GM18861 (cell line): ENCODE measurements around the gene DNAI2.
"Not testable (repeated sequence)": the region's sequence is repeated elsewhere in the genome, so short reads cannot be mapped to it uniquely, and the experiment has no call there.

Experiments used
- ATAC-seq: cut with Tn5 transposase; IDR thresholded peaks from one replicate; pipeline ENCODE4 v1.9.1; 2021; ENCODE audit not compliant: unreplicated experiment

DNAI2 gene

GRCh38 chr17:74245145-74245831 is 28.7 kb upstream of the DNAI2 start:
- no peak for ATAC-seq

GRCh38 chr17:74245871-74246270 is 28.2 kb upstream of the DNAI2 start:
- ATAC-seq = no peak

- ATAC-seq = no peak
Observed at GRCh38 chr17:74249590-74250270, 24.3 kb upstream of the DNAI2 start.

- ATAC-seq = no peak
Observed at GRCh38 chr17:74250324-74250995, 23.6 kb upstream of the DNAI2 start.

- no peak for ATAC-seq
Observed at GRCh38 chr17:74251051-74251450, 23.0 kb upstream of the DNAI2 start.

- ATAC-seq = no peak
Observed at GRCh38 chr17:74251569-74251968, 22.5 kb upstream of the DNAI2 start.

GRCh38 chr17:74252211-74252610 is 21.8 kb upstream of the DNAI2 start:
- ATAC-seq = no peak

GRCh38 chr17:74253036-74253435 is 21.0 kb upstream of the DNAI2 start:
- ATAC-seq = no peak

GRCh38 chr17:74257311-74257710 is 16.7 kb upstream of the DNAI2 start:
- no peak for ATAC-seq

- no peak for ATAC-seq
Observed at GRCh38 chr17:74259667-74260524, 14.1 kb upstream of the DNAI2 start.

- ATAC-seq = no peak
Observed at GRCh38 chr17:74260525-74260850, 13.5 kb upstream of the DNAI2 start.

- no peak for ATAC-seq
Observed at GRCh38 chr17:74262601-74263000, 11.4 kb upstream of the DNAI2 start.

GRCh38 chr17:74267054-74267453 is 7.0 kb upstream of the DNAI2 start:
- ATAC-seq = not testable (repeated sequence)

- no peak for ATAC-seq
Observed at GRCh38 chr17:74267579-74267978, 6.5 kb upstream of the DNAI2 start.

- ATAC-seq = no peak
Observed at GRCh38 chr17:74267987-74268499, 6.0 kb upstream of the DNAI2 start.

- ATAC-seq = no peak
Observed at GRCh38 chr17:74268558-74268957, 5.5 kb upstream of the DNAI2 start.

- no peak for ATAC-seq
Observed at GRCh38 chr17:74270333-74270732, 3.7 kb upstream of the DNAI2 start.

GRCh38 chr17:74271281-74271680 is 2.8 kb upstream of the DNAI2 start:
- ATAC-seq = no peak

- no peak for ATAC-seq
Observed at GRCh38 chr17:74271901-74272561, 2.0 kb upstream of the DNAI2 start.

GRCh38 chr17:74272731-74273201 is 1.3 kb upstream of the DNAI2 start:
- ATAC-seq = no peak
